ENCODE results near the gene TTC9.

GRCh38 chr14:70641548-70642302 is at the start of gene TTC9:
- TF ChIP-seq POLR2A (IDR thresholded peaks at IDR 0.05) (no peak), CTCF (IDR thresholded peaks at IDR 0.05) (no peak)

Measured in body of pancreas (tissue), 4 donors.